Prostate gland (tissue), 2 donors: ENCODE measurements around the gene IL12RB2. TPM values are rescaled to one million over a fixed set of nuclear protein-coding genes. Genes with fewer than 3 reads are reported as not detected.

ENCODE experiments used
- DNase-seq: peaks from one replicate; pipeline ENCODE4 v3.0.0-alpha.2; 2019; ENCODE audit warnings: low spot score
- H3K27ac ChIP-seq, 2 donors: fragments of 200-600 bp; sonication (generic); 2 replicates each; pipeline ENCODE4 v1.5.1; 2017 to 2019
- H3K27me3 ChIP-seq: fragments of 200-600 bp; sonication (generic); replicated peaks from 2 replicates; pipeline ENCODE4 v1.5.1; 2019; ENCODE audit not compliant: insufficient read depth
- H3K36me3 ChIP-seq, 2 donors: fragments of 200-600 bp; sonication (generic); 1 replicate in 1 of 2; 2 replicates in 1 of 2; pipeline versions ENCODE4 v1.5.1 to v1.8.1; 2017 to 2019
- H3K4me1 ChIP-seq: fragments of 200-600 bp; sonication (generic); replicated peaks from 2 replicates; pipeline ENCODE4 v1.5.1; 2019
- H3K4me3 ChIP-seq, 2 donors: fragments of 200-600 bp; sonication (generic); 2 replicates each; pipeline ENCODE4 v1.5.1; 2017 to 2019
- H3K9me3 ChIP-seq: fragments of 200-600 bp; sonication (generic); 2 replicates; pipeline ENCODE4 v1.5.1; 2017
- CTCF ChIP-seq, 4 experiments: fragments of 200-600 bp in 2 of 4; fragments of 450-650 bp in 2 of 4; sonication (generic) in 2 of 4; IDR thresholded peaks; 1 replicate in 3 of 4; 2 replicates in 1 of 4; pipeline ENCODE4 v1.5.1; 2016 to 2019; ENCODE audit warnings: antibody characterized with exemption in 4 of 4, mild to moderate bottlenecking in 2 of 4, moderate library complexity in 2 of 4
- POLR2A ChIP-seq: fragments of 450-650 bp; IDR thresholded peaks from one replicate; pipeline ENCODE4 v1.6.1; 2016; ENCODE audit warnings: antibody characterized with exemption, mild to moderate bottlenecking
- POLR2AphosphoS5 ChIP-seq: sonication (generic); formaldehyde crosslinking; IDR thresholded peaks from one replicate; pipeline ENCODE4 v1.6.1; 2017; ENCODE audit warnings: antibody characterized with exemption
- WGBS: methylation state at CpG from one replicate; pipeline ENCODE4 v1.1.5; 2018; 5-methylcytosine and 5-hydroxymethylcytosine counted together
- intact Hi-C: fragments of 100-400 bp; cut with DNase I; formaldehyde crosslinking; loops from one replicate; pipeline ENCODE4 v1.14.2; 2022
- total RNA-seq, 2 donors: library from RNA; depleted of rRNA; stranded (reverse); fragments of >200 nt; gene quantifications; one replicate each; pipeline ENCODE4 v1.1.0, GENCODE V29; 2016

Gene IL12RB2
- total RNA-seq, 2 donors from 2014 or later, result 0.18 to 1.6 TPM

GRCh38 chr1:67368046-67368514 is 60.4 kb downstream of the IL12RB2 start:
- no peaks in the 10 kb centered on the region for H3K36me3 ChIP-seq
- no peak overlapping the region for H3K4me3 ChIP-seq
- H3K27ac ChIP-seq, result no peak overlapping the region
- H3K9me3 ChIP-seq, result no peaks in the 10 kb centered on the region
- intact Hi-C loops, result no loop called here
- TF ChIP-seq POLR2AphosphoS5 (no peak), CTCF (IDR thresholded peaks at IDR 0.05) (no peak), POLR2A (no peak)
- H3K4me1 ChIP-seq, result no peaks in the 10 kb centered on the region
- DNase-seq, result no peak
- WGBS, result 80% methylated on average over 1 of the region's 1 CpG
- no peaks in the 10 kb centered on the region for H3K27me3 ChIP-seq

- no peak for DNase-seq
- Histone ChIP-seq H3K9me3 (no peaks in the 10 kb centered on the region), H3K36me3 (no peaks in the 10 kb centered on the region), H3K27me3 (no peaks in the 10 kb centered on the region), H3K4me1 (no peaks in the 10 kb centered on the region), H3K27ac (no peak overlapping the region), H3K4me3 (no peak overlapping the region)
- TF ChIP-seq CTCF (IDR thresholded peaks at IDR 0.05) (no peak), POLR2AphosphoS5 (no peak)
- intact Hi-C loops, result no loop called here
- WGBS, result 94% methylated on average over 2 of the region's 2 CpGs
Observed at GRCh38 chr1:67371043-67371442, 63.4 kb downstream of the IL12RB2 start.

- no peak for DNase-seq
- Histone ChIP-seq H3K27me3 (no peaks in the 10 kb centered on the region), H3K36me3 (no peaks in the 10 kb centered on the region), H3K27ac (no peak overlapping the region), H3K4me1 (no peaks in the 10 kb centered on the region), H3K9me3 (no peaks in the 10 kb centered on the region), H3K4me3 (no peak overlapping the region)
- intact Hi-C loops, result no loop called here
- TF ChIP-seq POLR2A (no peak), POLR2AphosphoS5 (no peak)
- 61% methylated on average over 5 of the region's 5 CpGs for WGBS
Observed at GRCh38 chr1:67371681-67372080, 64.0 kb downstream of the IL12RB2 start.

GRCh38 chr1:67372136-67372535 is 64.5 kb downstream of the IL12RB2 start:
- H3K27ac ChIP-seq, result no peak overlapping the region
- no peak overlapping the region for H3K4me3 ChIP-seq
- H3K4me1 ChIP-seq, result no peaks in the 10 kb centered on the region
- TF ChIP-seq CTCF (IDR thresholded peaks at IDR 0.05), result no peak
- TF ChIP-seq POLR2AphosphoS5, result no peak
- DNase-seq, result no peak
- intact Hi-C loops, result no loop called here
- 47% methylated on average over 3 of the region's 3 CpGs for WGBS
- H3K27me3 ChIP-seq, result no peaks in the 10 kb centered on the region
- H3K36me3 ChIP-seq, result no peaks in the 10 kb centered on the region
- no peaks in the 10 kb centered on the region for H3K9me3 ChIP-seq

GRCh38 chr1:67372898-67373297 is 65.2 kb downstream of the IL12RB2 start:
- no peak for DNase-seq
- Histone ChIP-seq H3K36me3 (no peaks in the 10 kb centered on the region), H3K9me3 (no peaks in the 10 kb centered on the region), H3K4me3 (no peak overlapping the region), H3K27me3 (no peaks in the 10 kb centered on the region), H3K4me1 (no peaks in the 10 kb centered on the region), H3K27ac (no peak overlapping the region)
- intact Hi-C loops, result no loop called here
- TF ChIP-seq CTCF (IDR thresholded peaks at IDR 0.05) (no peak), POLR2A (no peak), POLR2AphosphoS5 (no peak)
